ENCODE measurements around the gene MAGEF1. TPM values are rescaled to one million over a fixed set of nuclear protein-coding genes. Genes with fewer than 3 reads are reported as not detected.

The MAGEF1 gene
- total and polyA plus RNA-seq, 10 of the 15 experiments (the other 5 are each of a cell fraction or from before 2014, with no cell fraction given), result 2.3 to 62.2 (median 27.1) TPM

DNA sequence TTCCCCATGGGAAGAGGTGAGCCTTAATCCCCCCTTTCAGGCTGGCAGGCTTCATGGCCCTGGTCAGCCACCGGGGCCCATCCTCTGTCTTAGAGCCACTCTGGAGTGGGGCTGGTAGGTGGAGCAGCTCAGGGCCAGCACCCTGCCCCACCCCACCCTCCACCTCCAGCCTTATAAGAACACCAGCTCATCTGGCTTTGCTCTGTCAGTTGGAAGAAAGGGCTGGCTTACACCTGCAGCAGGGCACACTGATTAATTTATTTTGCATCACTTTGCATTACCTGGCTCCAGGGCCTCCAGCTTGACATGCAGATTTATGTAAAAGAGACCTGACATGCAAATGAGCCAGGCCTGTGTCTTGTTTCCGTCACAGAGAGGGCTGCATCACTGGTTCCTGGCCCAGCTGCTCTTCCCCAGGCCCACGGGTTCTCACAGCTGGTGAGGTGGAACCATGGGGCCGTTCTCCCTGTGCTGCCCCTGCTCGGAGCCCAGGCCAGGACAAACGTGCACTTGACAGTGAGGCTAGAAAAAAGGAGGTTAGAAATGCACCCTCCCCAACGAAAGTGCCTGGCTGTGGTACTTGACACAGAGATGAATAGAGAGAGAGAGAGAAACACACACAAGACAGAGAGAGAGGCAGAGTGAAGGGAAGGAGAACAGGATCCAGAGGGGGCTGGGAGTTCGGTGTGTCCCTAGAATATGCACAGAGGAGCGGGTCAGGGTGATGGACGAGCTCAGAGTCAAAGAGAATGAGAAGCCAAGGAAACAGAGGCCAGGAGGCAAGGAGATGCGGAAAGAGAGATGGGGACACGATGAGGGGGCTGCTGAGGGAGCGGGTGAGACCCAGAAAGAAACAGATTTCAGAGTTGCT lies 44.5 kb upstream of the MAGEF1 start:
- in situ Hi-C loops (cut with MboI) (no loop called here), intact Hi-C loops (cut with micrococcal nuclease; ENCODE audit: unreplicated experiment) (no loop called here)
- ChIA-PET RAD21 (ENCODE audit: unreplicated experiment) (no interaction called here), SMC1A (ENCODE audit: uncharacterized antibody, unreplicated experiment) (interaction anchor here (0.6 to 1.1 kb wide), 2 partner anchors 15 to 17 kb away, joined by 3 read pairs; no protein-coding TSS in a partner anchor), POLR2A (interaction anchor here (0.5 kb wide), 1 partner anchor 204 kb away, joined by 3 read pairs; no protein-coding TSS in a partner anchor), CTCF (no interaction called here)
- Histone ChIP-seq H3K4me3 (no peak overlapping the region), H3K36me3 (ENCODE audit: control insufficient read depth in 2 of 2, insufficient read depth in 2 of 2, low read length in 1 of 2) (no peaks in the 10 kb centered on the region), H3K27me3 (replicated peaks in 1 of 2; ENCODE audit: control insufficient read depth in 2 of 2, insufficient read depth in 2 of 2, low read length in 1 of 2) (no peaks in the 10 kb centered on the region), H3K9ac (ENCODE audit: control insufficient read depth, insufficient read depth, low read length) (no peak overlapping the region), H3K4me2 (ENCODE audit: control insufficient read depth, insufficient read depth) (no peak overlapping the region), H2AFZ (ENCODE audit: control insufficient read depth, low read depth, low read length) (no peak overlapping the region), H3K9me3 (replicated peaks; ENCODE audit: control insufficient read depth, insufficient read depth, low read length) (no peaks in the 10 kb centered on the region), H4K20me1 (ENCODE audit: control insufficient read depth, insufficient read depth) (no peaks in the 10 kb centered on the region), H3K79me2 (ENCODE audit: control insufficient read depth, insufficient read depth, low read length) (no peaks in the 10 kb centered on the region), H3K27ac (ENCODE audit: control insufficient read depth, insufficient read depth) (no peak overlapping the region), H3K4me1 (ENCODE audit: control insufficient read depth, insufficient read depth, low read length) (peaks cover 4% of the 10 kb centered on the region; the same call in 1 of the 2 replicates)
- peak; percentile 35 for FAIRE-seq
- TF ChIP-seq MYB (IDR thresholded peaks at IDR 0.05; ENCODE audit: borderline replicate concordance, low read depth, low read length) (no peak), SPI1 (IDR thresholded peaks at IDR 0.05; ENCODE audit: borderline replicate concordance, insufficient read depth, low read depth, low read length) (no peak), TCF7 (IDR thresholded peaks at IDR 0.05; ENCODE audit: borderline replicate concordance) (no peak), CHD4 (IDR thresholded peaks at IDR 0.05) (no peak), ZNF217 (IDR thresholded peaks at IDR 0.05) (no peak), BRCA1 (IDR thresholded peaks at IDR 0.05; ENCODE audit: low read depth, low read length) (no peak), SP1 (IDR thresholded peaks at IDR 0.05; ENCODE audit: low read depth, low read length) (no peak), YBX1 (IDR thresholded peaks at IDR 0.05) (no peak), EGR1 (IDR thresholded peaks at IDR 0.05; ENCODE audit: borderline replicate concordance in 1 of 2, low read depth in 2 of 2, low read length in 2 of 2) (no peak), POLR2AphosphoS2 (IDR thresholded peaks at IDR 0.05; ENCODE audit: low read depth, low read length) (no peak), NBN (IDR thresholded peaks at IDR 0.05) (no peak), RBBP5 (conservative IDR thresholded peaks at IDR 0.05) (no peak), MYC (IDR thresholded peaks at IDR 0.05; ENCODE audit: insufficient read depth, insufficient read length, insufficient replicate concordance, low read length, severe bottlenecking) (no peak), NFYA (IDR thresholded peaks at IDR 0.05; ENCODE audit: borderline replicate concordance, low read depth, low read length) (no peak)
- TF ChIP-seq, protein P1, sequence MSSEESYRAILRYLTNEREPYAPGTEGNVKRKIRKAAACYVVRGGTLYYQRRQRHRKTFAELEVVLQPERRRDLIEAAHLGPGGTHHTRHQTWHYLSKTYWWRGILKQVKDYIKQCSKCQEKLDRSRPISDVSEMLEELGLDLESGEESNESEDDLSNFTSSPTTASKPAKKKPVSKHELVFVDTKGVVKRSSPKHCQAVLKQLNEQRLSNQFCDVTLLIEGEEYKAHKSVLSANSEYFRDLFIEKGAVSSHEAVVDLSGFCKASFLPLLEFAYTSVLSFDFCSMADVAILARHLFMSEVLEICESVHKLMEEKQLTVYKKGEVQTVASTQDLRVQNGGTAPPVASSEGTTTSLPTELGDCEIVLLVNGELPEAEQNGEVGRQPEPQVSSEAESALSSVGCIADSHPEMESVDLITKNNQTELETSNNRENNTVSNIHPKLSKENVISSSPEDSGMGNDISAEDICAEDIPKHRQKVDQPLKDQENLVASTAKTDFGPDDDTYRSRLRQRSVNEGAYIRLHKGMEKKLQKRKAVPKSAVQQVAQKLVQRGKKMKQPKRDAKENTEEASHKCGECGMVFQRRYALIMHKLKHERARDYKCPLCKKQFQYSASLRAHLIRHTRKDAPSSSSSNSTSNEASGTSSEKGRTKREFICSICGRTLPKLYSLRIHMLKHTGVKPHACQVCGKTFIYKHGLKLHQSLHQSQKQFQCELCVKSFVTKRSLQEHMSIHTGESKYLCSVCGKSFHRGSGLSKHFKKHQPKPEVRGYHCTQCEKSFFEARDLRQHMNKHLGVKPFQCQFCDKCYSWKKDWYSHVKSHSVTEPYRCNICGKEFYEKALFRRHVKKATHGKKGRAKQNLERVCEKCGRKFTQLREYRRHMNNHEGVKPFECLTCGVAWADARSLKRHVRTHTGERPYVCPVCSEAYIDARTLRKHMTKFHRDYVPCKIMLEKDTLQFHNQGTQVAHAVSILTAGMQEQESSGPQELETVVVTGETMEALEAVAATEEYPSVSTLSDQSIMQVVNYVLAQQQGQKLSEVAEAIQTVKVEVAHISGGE (CRISPR knock-in tag; IDR thresholded peaks at IDR 0.05), result no peak
- TF ChIP-seq, protein P2, sequence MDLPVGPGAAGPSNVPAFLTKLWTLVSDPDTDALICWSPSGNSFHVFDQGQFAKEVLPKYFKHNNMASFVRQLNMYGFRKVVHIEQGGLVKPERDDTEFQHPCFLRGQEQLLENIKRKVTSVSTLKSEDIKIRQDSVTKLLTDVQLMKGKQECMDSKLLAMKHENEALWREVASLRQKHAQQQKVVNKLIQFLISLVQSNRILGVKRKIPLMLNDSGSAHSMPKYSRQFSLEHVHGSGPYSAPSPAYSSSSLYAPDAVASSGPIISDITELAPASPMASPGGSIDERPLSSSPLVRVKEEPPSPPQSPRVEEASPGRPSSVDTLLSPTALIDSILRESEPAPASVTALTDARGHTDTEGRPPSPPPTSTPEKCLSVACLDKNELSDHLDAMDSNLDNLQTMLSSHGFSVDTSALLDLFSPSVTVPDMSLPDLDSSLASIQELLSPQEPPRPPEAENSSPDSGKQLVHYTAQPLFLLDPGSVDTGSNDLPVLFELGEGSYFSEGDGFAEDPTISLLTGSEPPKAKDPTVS (IDR thresholded peaks at IDR 0.05; ENCODE audit: low read depth, low read length), result no peak
- TF ChIP-seq, protein P3, sequence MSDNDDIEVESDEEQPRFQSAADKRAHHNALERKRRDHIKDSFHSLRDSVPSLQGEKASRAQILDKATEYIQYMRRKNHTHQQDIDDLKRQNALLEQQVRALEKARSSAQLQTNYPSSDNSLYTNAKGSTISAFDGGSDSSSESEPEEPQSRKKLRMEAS (IDR thresholded peaks at IDR 0.05; ENCODE audit: low read depth, low read length), result no peak
- TF ChIP-seq, protein P4, sequence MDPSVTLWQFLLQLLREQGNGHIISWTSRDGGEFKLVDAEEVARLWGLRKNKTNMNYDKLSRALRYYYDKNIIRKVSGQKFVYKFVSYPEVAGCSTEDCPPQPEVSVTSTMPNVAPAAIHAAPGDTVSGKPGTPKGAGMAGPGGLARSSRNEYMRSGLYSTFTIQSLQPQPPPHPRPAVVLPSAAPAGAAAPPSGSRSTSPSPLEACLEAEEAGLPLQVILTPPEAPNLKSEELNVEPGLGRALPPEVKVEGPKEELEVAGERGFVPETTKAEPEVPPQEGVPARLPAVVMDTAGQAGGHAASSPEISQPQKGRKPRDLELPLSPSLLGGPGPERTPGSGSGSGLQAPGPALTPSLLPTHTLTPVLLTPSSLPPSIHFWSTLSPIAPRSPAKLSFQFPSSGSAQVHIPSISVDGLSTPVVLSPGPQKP (IDR thresholded peaks at IDR 0.05; ENCODE audit: low read depth, low read length), result no peak
- peak; percentile 70 for ATAC-seq
- 19% methylated on average over 13 of the region's 13 CpGs for WGBS (ENCODE audit: insufficient coverage, insufficient replicate concordance, low lambda C conversion rate, missing lambda C conversion rate)
- no peak for DNase-seq (ENCODE audit: low read depth, low spot score)
- no TSS peak for BruUV-seq (replicated peaks)

Measured in GM12878 (cell line).